Measurements from ENCODE around the gene IRF1.

- TF ChIP-seq CTCF (IDR thresholded peaks at IDR 0.05; ENCODE audit: control extremely low read depth in 1 of 3, insufficient read depth in 1 of 3, low read depth in 1 of 3, low read length in 3 of 3) (no peak), MAX (IDR thresholded peaks at IDR 0.05) (no peak), PHF8 (conservative IDR thresholded peaks at IDR 0.05; ENCODE audit: low read depth, low read length) (no peak), BACH1 (IDR thresholded peaks at IDR 0.05; ENCODE audit: low read length) (no peak), ZNF274 (IDR thresholded peaks at IDR 0.05; ENCODE audit: borderline replicate concordance, extremely low read depth, low read length) (no peak), CHD7 (IDR thresholded peaks at IDR 0.05; ENCODE audit: insufficient replicate concordance, low read length) (no peak), POLR2A (IDR thresholded peaks at IDR 0.05; ENCODE audit: control extremely low read depth in 1 of 2, low read depth in 2 of 2, low read length in 2 of 2) (no peak), SAP30 (IDR thresholded peaks at IDR 0.05; ENCODE audit: insufficient read depth, insufficient replicate concordance, low read length) (no peak), YY1 (IDR thresholded peaks at IDR 0.05; ENCODE audit: low read depth, low read length) (no peak), RFX5 (IDR thresholded peaks at IDR 0.05; ENCODE audit: borderline replicate concordance, low read depth, low read length) (no peak), JUND (IDR thresholded peaks at IDR 0.05; ENCODE audit: low read length) (no peak), NRF1 (IDR thresholded peaks at IDR 0.05; ENCODE audit: low read depth, low read length) (no peak)
Measured at GRCh38 chr5:132504746-132505145, 14.2 kb upstream of the IRF1 start.

All from H1 (cell line).